NB4 (cell line): ENCODE results near the gene CCDC57.

Experiments
- DNase-seq: peaks from one replicate; pipeline ENCODE4 v3.0.0; 2010; ENCODE audit warnings: low read depth
- H3K4me3 ChIP-seq: one replicate; pipeline ENCODE4 v1.5.1; 2011; ENCODE audit warnings: mild to moderate bottlenecking, low read depth, low read length, moderate library complexity
- MAX ChIP-seq: IDR thresholded peaks from 2 replicates; pipeline ENCODE4 v1.6.1; 2011; ENCODE audit warnings: low read depth, low read length
- MYC ChIP-seq: IDR thresholded peaks from 2 replicates; pipeline ENCODE4 v1.6.1; 2011; ENCODE audit warnings: low read depth, low read length
- POLR2A ChIP-seq: IDR thresholded peaks from 2 replicates; pipeline ENCODE4 v1.6.1; 2011; ENCODE audit warnings: mild to moderate bottlenecking; ENCODE audit not compliant: insufficient read length; ENCODE audit errors: extremely low read depth
- TF ChIP-seq, protein P1 (sequence below): IDR thresholded peaks from one replicate; pipeline ENCODE4 v1.5.1; 2012; ENCODE audit warnings: low read depth, low read length

CCDC57 gene

GRCh38 chr17:82226809-82227628 lies 14.4 kb upstream of the CCDC57 start:
- TF ChIP-seq, protein P1, sequence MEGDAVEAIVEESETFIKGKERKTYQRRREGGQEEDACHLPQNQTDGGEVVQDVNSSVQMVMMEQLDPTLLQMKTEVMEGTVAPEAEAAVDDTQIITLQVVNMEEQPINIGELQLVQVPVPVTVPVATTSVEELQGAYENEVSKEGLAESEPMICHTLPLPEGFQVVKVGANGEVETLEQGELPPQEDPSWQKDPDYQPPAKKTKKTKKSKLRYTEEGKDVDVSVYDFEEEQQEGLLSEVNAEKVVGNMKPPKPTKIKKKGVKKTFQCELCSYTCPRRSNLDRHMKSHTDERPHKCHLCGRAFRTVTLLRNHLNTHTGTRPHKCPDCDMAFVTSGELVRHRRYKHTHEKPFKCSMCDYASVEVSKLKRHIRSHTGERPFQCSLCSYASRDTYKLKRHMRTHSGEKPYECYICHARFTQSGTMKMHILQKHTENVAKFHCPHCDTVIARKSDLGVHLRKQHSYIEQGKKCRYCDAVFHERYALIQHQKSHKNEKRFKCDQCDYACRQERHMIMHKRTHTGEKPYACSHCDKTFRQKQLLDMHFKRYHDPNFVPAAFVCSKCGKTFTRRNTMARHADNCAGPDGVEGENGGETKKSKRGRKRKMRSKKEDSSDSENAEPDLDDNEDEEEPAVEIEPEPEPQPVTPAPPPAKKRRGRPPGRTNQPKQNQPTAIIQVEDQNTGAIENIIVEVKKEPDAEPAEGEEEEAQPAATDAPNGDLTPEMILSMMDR = no peak
- TF ChIP-seq MAX (no peak), POLR2A (no peak), MYC (no peak)
- no peak overlapping the region for H3K4me3 ChIP-seq
- no peak for DNase-seq

GRCh38 chr17:82226146-82226808 lies 13.6 kb upstream of the CCDC57 start:
- TF ChIP-seq MAX = no peak
- no peak for TF ChIP-seq MYC
- TF ChIP-seq, protein P1 = no peak
- TF ChIP-seq POLR2A = no peak
- H3K4me3 ChIP-seq = no peak overlapping the region
- no peak for DNase-seq

- no peak overlapping the region for H3K4me3 ChIP-seq
- TF ChIP-seq MAX (no peak), MYC (no peak), POLR2A (no peak)
- TF ChIP-seq, protein P1 = no peak
- no peak for DNase-seq
Measured at GRCh38 chr17:82225368-82226029, 12.9 kb upstream of the CCDC57 start.

- TF ChIP-seq, protein P1 = no peak
- no peak for TF ChIP-seq POLR2A
- no peak for TF ChIP-seq MYC
- no peak for TF ChIP-seq MAX
- H3K4me3 ChIP-seq = no peak overlapping the region
- DNase-seq = no peak
Measured at GRCh38 chr17:82224666-82225065, 12.0 kb upstream of the CCDC57 start.

GRCh38 chr17:82223517-82223916 lies 10.9 kb upstream of the CCDC57 start:
- DNase-seq = no peak
- H3K4me3 ChIP-seq = no peak overlapping the region
- TF ChIP-seq, protein P1 = no peak
- no peak for TF ChIP-seq MAX
- TF ChIP-seq POLR2A = no peak
- TF ChIP-seq MYC = no peak
